NCI-H1092 treated with DMSO at 0.1 percent for 48 hours (cell line): ENCODE data around the gene CFAP91.

Source experiments
- DNase-seq: peaks from one replicate; lab custom pipeline; 2025; lab: John Stamatoyannopoulos, UW

Gene CFAP91

DNA sequence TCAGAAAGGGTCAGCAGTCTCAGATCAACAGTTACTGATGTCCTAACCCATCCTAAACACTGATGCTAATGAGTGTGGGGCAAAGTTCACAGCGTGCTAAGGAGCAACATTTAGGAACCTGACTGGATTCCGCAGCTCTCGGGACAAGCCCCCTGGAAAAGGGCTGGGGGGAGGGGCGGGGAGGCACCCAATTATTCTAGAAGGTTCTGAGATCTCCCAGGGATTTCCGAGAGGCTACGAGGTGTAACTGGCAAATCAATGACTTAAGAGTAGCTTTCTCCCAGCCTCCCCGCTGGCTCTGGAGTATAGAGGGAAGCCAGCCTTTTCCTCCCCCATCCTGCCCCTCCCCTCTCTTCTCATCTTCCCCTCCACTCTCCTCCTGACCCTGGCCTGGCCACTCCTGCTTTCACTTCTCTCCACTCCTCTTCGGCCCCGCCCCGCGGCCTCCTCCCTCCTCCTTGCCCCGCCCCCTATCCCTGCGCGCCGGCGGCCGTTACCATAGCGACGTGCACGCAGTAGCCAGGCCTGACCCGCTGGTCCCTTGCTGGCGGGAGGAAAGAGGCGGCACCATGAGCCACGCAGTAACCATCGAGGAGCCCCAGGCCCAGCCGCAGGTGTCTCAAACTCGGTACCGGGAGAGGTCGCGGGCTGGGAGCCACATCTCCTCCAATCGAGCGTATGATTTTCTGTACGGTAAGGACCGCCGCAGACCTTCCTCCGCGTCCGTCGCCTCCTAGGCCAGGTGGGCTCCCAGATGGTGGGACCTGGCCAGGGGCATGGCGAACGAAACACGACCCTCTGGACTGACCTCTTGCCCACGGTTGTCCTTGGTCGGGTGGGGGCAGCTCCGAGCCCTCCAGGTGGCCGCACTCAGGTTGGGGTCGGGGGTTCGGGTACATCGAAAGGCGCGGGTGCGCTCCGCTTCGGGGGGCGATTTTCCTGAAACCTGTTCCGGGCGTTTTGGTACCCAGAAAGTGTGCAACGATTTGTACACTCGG is at the start of gene CFAP91:
CFAP91 (plus strand) TSS at position 493 of the 998 bp plus-strand sequence; CDS start at position 570, 77 bp downstream.
- DNase-seq: peak; percentile 93

DNA sequence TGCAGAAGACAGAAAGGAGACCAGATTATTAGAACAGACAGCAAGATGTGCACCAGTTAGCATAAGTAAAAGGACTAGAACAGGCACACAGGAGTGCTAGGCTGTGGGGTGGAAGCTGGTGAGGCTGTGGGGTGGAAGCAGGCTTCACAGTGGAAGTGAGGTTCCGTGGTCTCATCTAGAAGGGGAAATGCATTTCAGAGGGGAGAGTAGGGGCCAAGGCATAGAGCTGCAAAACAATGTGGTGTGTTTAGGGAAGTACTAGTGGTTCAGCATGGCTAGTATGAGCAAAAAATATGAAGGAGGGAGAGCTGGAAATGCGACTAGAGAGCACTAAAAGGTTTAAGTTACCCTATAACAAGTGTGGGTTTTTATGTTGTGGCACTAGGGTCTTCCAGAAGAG is 48.9 kb upstream of the CFAP91 start:
- no peak for DNase-seq

GRCh38 chr3:119657887-119658702 is 44.7 kb upstream of the CFAP91 start:
- DNase-seq: no peak

- no peak for DNase-seq
Measured at GRCh38 chr3:119658994-119659393, 43.8 kb upstream of the CFAP91 start.

- DNase-seq: no peak
Measured at GRCh38 chr3:119659606-119660291, 43.1 kb upstream of the CFAP91 start.

DNA sequence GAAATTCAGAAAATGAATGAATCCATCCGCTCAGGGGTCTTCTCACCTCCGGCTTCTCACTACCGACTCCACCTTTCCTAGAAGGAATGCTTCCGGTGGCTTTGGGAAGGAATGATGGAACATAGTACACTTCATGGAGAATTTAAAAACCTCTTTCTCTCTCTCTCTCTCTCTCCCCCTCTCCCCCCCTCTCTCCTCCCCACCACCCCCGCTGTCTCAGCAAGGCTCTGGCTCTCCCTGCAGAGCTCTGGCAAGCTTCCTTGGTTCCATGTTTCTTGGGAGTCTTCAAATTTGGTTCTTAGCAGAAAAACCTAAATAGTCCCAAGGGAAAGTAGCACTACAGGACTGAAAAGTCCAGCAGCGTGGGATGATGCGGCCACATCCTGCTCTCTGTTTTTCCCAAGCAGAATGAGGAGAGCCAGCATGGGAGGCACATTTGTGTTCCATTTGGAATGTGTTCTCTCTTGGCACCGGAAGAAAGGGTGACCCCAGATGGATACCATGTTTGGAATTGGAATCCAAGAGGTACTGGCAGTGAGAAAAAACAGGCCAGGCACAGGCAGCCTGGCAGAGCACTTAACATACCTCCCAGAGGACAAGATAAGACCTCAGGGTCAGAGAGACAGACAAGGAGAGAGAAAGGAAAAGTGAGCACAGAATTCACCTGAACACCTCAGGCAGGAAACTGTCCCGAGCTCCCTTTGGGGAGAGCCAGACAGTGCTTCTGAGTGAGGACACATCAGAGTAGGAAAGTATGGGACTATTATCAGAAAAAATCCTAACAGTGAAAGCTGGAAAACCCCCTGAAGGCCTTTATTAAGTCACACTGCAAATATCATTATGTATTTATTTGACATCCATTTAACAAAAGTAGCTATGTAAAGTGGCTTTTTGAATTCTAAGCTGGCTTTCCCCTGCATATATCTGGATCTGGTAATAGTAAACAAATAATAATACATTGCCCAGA is 42.1 kb upstream of the CFAP91 start, which contains the start of gene POPDC2:
POPDC2 (minus strand) TSS at position 116 of the 967 bp plus-strand sequence. CDS start 166 bp downstream, outside the sequence.
- no peak for DNase-seq

GRCh38 chr3:119662604-119663373 is 40.0 kb upstream of the CFAP91 start:
- DNase-seq: no peak

- no peak for DNase-seq
Measured at GRCh38 chr3:119663885-119664284, 38.9 kb upstream of the CFAP91 start.

DNA sequence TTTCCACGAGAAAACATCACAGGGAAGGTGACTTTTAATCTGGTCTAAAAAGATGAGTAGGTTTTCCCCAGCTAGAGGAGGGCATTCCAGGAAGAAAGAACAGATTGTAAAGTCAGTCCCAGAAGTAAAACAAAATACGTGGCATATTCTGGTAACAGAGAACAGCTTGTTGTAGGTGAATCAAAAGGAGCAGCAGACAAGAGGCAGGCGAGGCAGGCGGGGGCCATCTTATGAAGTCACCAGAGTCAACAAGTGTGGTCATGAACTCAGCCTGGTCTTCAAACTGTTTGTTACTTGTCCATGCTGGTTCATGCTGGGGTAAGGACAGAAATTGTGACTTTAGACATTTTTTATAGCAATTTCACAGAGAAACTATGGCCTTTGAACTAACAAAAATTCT is 38.5 kb upstream of the CFAP91 start:
- no peak for DNase-seq

DNA sequence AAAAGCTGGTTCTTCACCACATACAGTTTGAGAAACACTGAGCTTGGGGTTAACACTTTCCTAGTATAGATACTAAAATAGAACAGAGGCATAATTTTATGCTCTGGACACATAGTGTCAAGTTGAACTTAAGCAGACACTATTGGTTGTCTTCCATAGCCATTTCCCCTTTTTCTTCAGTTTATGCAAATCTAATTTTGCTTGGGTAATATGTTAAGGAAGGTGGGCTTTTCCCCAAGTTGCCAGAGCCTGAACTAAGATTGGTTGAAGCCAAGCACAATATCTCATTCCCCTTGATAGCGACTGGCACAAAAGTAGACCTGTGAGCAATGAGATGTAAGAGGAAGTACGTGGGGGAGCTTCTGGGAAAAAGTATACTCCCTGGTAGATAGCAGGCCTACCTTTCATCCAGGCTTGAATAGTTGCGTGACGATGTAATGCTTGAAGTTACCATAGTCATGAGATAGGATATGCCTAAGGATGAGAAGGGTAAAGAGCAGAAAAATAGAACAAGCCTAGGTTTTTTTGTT is 37.9 kb upstream of the CFAP91 start:
- no peak for DNase-seq

DNA sequence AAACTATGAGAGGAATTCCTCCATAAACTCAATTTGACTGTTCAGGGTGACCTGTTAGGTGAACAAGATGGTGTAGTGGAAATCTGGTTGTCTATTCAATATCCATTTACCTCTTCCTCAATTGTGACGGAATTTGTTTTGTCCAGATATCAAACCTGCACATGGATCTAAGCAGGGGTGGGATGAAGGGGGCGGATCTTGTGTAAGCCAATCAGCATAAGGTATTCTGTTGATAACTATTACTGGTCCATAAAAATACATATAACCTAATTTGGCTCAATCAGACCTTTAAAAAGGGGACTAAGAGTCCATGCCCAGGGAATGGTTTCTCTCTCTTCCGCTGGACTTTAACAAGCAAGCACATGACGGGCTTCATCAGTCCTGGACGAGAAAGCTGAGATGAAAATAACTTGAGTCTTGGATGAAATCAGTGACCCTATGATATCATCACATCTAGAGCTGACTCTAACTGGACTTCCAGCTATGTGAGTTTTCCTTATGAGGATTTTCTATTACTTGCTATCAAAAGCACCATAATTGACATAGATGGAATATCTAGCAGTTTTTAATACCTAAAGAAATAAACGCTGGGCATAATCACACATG is 36.8 kb upstream of the CFAP91 start:
- no peak for DNase-seq

DNA sequence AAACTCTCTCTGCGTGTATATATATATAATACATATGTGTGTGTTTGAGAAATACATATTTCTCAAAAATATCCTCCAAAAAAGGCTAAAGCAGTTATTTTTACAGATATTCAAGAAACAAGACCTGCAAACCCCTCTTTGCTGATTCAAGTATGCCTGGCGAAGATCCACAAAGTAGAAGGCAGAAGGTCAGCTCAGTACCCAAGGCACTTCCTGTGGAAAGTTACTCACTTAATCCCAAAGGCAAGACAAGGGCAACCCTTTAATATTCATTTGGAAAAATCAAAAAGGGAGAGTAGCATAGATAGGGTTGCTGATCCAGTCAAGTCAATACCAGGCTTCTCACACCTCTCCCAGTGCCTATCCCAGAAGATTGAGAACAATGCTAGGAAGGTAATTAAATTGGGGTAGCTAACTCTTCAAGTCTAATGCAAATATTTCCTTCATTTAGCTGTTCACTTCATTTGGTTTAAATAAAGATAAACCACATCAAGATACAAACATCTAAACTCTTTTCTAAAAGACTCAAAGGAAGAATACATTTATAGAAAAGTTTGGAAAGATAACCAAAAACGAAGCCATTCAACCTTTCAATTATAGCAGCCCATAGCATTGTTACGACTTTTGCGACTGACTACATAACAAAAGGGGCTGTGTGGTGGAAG is 32.8 kb upstream of the CFAP91 start:
- no peak for DNase-seq

DNA sequence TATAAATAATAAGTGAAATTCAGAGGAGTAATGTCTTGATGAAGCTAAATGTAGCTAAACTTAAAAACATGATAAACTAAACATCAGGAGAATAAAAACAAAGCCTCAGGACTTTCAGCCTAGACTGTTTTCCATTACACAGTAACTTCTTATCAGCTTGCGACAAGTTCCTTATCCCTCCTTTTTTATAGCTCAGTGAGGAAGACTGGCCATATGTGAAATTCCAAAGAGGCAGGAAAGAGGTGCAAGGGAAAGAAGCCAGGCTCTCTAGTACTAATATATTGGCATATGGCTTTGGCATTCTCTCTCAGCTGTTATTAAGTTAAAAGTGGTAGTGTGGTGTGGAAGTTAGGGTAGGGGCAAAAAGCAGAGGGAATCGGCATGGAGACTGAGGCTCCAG is 30.0 kb upstream of the CFAP91 start:
- DNase-seq: no peak

DNA sequence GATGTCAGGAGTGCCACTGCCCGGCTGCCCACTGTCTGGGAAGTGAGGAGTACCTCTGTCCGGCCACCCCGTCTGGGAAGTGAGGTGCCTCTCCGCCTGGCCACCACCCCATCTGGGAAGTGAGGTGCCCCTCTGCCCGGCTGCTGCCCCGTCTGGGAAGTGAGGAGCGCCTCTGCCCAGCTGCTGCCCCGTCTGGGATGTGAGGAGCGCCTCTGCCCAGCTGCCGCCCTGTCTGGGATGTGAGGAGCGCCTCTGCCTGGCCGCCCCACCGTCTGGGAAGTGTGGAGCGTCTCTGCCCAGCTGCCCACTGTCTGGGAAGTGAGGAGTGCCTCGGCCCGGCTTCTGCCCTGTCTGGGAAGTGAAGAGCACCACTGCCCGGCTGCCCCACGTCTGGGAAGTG is 28.9 kb upstream of the CFAP91 start:
- no peak for DNase-seq

DNA sequence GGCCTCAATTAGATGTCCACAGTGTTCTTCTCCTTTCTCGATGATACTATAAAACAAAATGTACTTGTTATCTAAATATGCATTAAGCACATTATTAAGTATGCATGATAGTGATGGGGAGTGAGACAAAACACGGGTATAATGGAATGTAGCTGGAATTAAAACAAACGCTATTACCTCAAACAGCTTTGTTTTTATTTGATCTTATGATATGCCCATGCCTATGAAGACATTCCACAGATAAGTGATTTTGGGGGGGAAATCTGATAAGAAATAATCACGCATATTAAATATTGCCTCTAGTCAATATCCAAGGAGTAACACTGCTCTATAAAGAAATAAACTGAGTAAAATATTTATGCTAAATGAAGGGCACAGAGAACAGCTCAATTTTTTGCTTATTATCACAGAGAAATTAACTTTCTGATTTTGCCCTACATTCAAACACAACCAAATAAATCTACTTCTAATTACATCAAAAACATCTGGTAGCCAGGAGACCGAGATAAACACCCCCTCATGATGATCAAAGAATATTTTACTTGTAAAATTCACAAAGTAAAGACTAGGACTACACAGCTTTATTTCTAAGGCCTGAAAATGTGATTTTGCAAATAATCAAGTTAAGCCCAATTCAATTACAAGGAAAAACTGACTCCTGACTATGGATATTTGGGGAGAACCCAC is 27.5 kb upstream of the CFAP91 start:
- DNase-seq: no peak

DNA sequence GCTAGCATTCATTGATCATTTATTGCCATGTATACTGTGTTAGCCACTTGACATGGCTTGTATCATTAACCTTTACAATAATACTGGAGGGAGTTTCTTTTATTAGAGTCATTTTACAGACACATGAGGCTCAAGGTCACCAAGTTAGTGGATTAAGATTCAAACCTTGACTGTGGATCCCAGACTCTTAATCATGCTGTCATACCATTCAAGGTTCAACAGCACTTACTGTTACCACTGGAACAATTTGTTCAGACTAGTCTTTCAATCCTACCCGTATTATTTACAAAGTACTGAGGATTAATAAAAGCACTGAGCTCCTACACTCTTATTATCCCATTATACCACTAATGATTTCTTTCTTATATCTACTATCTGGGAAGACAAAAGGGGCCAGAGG is 26.8 kb upstream of the CFAP91 start:
- no peak for DNase-seq

- DNase-seq: peak; percentile 97
Measured at GRCh38 chr3:119676771-119677640, 25.8 kb upstream of the CFAP91 start, which contains the start of gene COX17. TSS of gene COX17 (minus strand) at chr3:119677406. CDS start at chr3:119677310, 96 bp downstream.
